ENCODE data around the gene POLN. TPM values are rescaled to one million over a fixed set of nuclear protein-coding genes. Genes with fewer than 3 reads are reported as not detected.

The POLN gene
- total and polyA plus RNA-seq, 2 of the 4 experiments (the other 2 are of a cell fraction), result 0.63 to 0.72 TPM

- no peak for DNase-seq
- CTCF ChIA-PET, result no interaction called here
- intact Hi-C loops (cut with micrococcal nuclease), result no loop called here
Observed at GRCh38 chr4:2079926-2080325, 162.0 kb downstream of the POLN start.

More at GRCh38 chr4:2079926-2080325, 162.0 kb downstream of the POLN start:
- no peak overlapping the region for H3K9ac ChIP-seq (ENCODE audit: low read depth, low read length)
- no peak overlapping the region for H2AK9ac ChIP-seq (replicated peaks; ENCODE audit: low read depth, low read length, poor library complexity)
- no peak overlapping the region for H2AFZ ChIP-seq (replicated peaks; ENCODE audit: low read length, poor library complexity)
- H2BK20ac ChIP-seq (ENCODE audit: low read depth, low read length), result no peak overlapping the region
- 77% methylated on average over 3 of the region's 9 CpGs; no CpG with 5 or more reads in 1 of the 2 experiments for WGBS, 2 experiments (ENCODE audit: extremely low coverage in 2 of 2, insufficient read length in 1 of 2)
- H4K20me1 ChIP-seq (ENCODE audit: insufficient read depth, low read length), result no peaks in the 10 kb centered on the region
- H3K36me3 ChIP-seq (ENCODE audit: control insufficient read depth, insufficient read depth, low read length), result no peaks in the 10 kb centered on the region
- H3K4me1 ChIP-seq (ENCODE audit: control insufficient read depth, insufficient read depth, low read length), result no peaks in the 10 kb centered on the region
- H3K4me2 ChIP-seq (ENCODE audit: low read depth, low read length), result no peak overlapping the region
- no peak overlapping the region for H2BK15ac ChIP-seq (ENCODE audit: low read depth, low read length)
- in situ Hi-C loops (cut with MboI; ENCODE audit: low sequenced_read_pairs), result no loop called here
- no peak for ATAC-seq (ENCODE audit: low read depth)
- no peak overlapping the region for H4K5ac ChIP-seq (ENCODE audit: low read depth, low read length)
- BruUV-seq (replicated peaks), result no TSS peak
- H3K27me3 ChIP-seq (ENCODE audit: control insufficient read depth, insufficient read depth, low read length), result peaks cover 28% of the 10 kb centered on the region
- no peak overlapping the region for H3K14ac ChIP-seq (replicated peaks; ENCODE audit: low read depth, low read length)
- no peaks in the 10 kb centered on the region for H3K9me3 ChIP-seq (ENCODE audit: control insufficient read depth, insufficient read depth, low read length)
- no peak overlapping the region for H2BK120ac ChIP-seq (ENCODE audit: low read depth, low read length)
- no peak overlapping the region for H3K27ac ChIP-seq (ENCODE audit: insufficient read depth, low read length)
- no peaks in the 10 kb centered on the region for H3K9me1 ChIP-seq (ENCODE audit: insufficient read depth, low read length)
- dilution Hi-C loops (cut with HindIII; ENCODE audit: low sequenced_read_pairs, unreplicated experiment), result no loop called here
- H3K23ac ChIP-seq (ENCODE audit: low read depth, low read length), result no peak overlapping the region
- no peak overlapping the region for H2BK5ac ChIP-seq (ENCODE audit: low read depth, low read length, poor library complexity, severe bottlenecking)
- no peak overlapping the region for H3K4ac ChIP-seq (ENCODE audit: low read depth, low read length)
- H3K4me3 ChIP-seq (ENCODE audit: insufficient read depth, low read depth, low read length), result no peak overlapping the region
- H3K56ac ChIP-seq (ENCODE audit: extremely low read depth, insufficient read depth, low read length), result no peak overlapping the region
- no peak overlapping the region for H4K8ac ChIP-seq (ENCODE audit: low read depth in 2 of 2, low read length in 2 of 2)
- no peak overlapping the region for H2AK5ac ChIP-seq (ENCODE audit: low read depth, low read length)
- H3K79me1 ChIP-seq (ENCODE audit: low read depth in 1 of 2, low read length in 2 of 2), result no peaks in the 10 kb centered on the region
- H3K18ac ChIP-seq (ENCODE audit: low read depth, low read length), result no peak overlapping the region
- POLR2A ChIA-PET (ENCODE audit: unreplicated experiment), result no interaction called here
- no peak overlapping the region for H4K91ac ChIP-seq (ENCODE audit: insufficient read depth, low read depth, low read length)
- TF ChIP-seq MAFK (IDR thresholded peaks at IDR 0.05; ENCODE audit: low read depth, low read length) (no peak), CHD1 (IDR thresholded peaks at IDR 0.05; ENCODE audit: low read depth, low read length) (no peak), POLR2A (IDR thresholded peaks at IDR 0.05; ENCODE audit: low read depth, low read length) (no peak), MAZ (IDR thresholded peaks at IDR 0.05; ENCODE audit: borderline replicate concordance, low read depth, low read length) (no peak), ELK1 (IDR thresholded peaks at IDR 0.05; ENCODE audit: borderline replicate concordance, low read depth, low read length) (no peak), CEBPB (IDR thresholded peaks at IDR 0.05; ENCODE audit: low read depth, low read length) (no peak), MXI1 (IDR thresholded peaks at IDR 0.05; ENCODE audit: borderline replicate concordance, low read depth, low read length) (no peak), NFE2L2 (IDR thresholded peaks at IDR 0.05; ENCODE audit: low read depth, low read length) (no peak)

All from IMR-90 (cell line).